NCI-H345 (cell line): ENCODE measurements around the gene TANC1.

ENCODE experiments used
- DNase-seq: peaks from one replicate; lab custom pipeline; 2025; lab: John Stamatoyannopoulos, UW

TANC1 gene

DNA sequence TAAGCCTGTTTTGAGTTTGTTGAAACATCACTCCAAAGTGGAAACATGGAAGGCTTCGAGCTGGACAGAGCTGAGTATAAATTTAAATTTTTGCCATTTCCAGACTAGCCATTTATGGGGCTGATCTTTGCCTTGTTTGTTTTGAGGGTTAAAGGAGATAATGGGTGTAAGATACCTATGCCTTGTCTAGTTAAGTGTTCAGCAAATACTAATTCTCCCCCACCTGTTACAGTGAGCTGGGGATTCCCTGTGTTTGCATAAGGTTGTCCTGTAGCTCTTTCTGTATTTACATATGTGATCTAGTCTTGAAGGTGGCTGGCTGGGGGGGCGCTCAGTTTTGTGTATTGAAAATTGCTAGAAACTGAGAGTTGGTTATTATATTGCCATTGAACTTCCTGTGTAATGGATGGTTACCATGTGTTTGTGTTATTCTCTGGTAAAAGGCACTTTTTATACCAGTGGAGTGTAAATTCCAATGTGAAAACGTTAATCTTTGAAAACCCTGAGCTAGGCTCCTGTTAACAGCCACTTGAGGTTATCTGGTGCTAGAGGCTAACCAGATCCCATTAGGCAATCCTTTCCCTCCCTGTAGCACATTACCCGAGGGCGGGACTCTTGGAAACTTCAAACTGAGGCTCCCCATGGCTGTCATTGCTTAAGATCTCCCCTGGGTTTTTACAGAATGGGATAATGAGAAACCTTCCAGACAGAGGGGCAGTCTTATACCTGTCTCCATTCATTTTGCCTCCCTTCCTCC lies 26.7 kb downstream of the TANC1 start:
- peak; percentile 47 for DNase-seq

DNA sequence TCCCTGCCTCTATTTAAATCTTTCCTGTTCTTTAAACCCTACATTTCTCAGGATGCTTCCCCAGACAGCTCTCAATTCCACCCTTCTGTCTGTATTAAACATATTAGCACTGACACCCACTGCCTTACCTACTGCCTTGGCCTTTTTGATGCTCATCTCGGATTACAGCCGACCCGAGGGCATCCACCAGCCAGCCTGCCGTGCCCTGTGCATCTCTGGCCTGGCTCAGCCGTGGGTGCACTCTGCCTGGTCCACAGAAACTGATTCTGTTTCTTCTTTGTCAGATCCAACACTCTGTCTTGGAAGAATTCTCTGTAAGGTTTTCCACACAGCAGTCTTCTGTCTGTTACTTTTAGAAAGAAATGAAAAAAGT lies 27.2 kb downstream of the TANC1 start:
- no peak for DNase-seq

DNA sequence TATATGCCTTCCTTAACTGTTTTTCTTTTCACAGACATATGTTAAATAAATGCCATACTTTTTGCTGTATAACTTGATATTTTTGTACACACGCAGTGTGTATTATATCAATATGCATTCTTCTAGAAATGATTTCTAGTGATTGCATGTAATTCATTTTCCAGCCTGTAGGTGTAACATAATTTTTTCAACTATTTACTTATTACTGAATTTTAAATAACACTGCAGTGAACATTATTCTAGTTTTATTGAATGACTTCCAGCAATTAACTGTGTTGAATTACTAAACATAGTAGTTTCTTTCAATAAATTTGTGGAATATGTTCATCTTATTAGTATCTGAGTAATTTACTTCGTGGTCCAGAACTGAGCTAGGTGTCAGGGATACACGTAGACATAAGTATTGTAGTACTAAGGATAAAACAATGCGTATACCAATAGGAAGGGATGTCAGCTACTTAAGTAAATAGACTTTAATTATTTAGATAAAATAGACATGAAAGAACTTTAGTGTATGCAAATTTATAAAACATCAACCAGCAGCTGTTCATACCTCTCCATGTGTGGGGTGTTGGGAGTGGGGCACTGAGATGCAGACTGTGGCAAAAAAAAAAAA lies 28.0 kb downstream of the TANC1 start:
- no peak for DNase-seq

DNA sequence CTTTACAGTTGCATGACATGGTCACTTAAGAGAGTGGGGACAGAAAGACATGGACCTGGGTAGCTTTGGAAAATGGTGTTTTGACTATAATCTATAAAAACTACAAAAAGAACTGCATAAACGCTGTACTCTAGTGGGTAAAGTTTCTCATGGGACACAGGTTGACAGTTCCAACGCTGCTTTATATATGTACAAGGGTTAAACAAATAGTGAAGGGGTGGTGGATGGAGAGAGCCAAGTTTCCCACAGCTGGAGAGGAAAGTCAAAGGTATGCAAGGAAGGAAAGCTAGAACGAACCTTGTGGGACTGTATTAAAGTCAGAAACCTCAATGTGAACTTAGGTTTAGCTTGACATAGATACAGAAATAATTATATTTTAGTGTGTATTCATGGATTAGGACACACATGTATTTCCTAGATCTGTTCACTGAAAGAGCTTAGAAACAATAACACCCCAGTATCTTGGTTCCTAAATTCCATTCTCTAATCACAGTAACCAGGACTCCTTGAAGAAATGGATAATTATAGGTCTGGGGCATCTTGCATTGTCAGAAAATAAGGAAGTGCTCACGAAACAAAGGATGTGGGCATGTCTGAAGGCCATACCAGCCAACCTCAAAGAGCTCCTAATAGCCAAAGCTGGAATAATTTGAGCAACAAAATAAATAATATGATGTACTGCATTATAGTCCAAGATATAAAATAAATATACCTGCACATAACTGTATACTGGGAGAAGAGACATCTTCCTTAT lies 28.8 kb downstream of the TANC1 start:
- DNase-seq: no peak

DNA sequence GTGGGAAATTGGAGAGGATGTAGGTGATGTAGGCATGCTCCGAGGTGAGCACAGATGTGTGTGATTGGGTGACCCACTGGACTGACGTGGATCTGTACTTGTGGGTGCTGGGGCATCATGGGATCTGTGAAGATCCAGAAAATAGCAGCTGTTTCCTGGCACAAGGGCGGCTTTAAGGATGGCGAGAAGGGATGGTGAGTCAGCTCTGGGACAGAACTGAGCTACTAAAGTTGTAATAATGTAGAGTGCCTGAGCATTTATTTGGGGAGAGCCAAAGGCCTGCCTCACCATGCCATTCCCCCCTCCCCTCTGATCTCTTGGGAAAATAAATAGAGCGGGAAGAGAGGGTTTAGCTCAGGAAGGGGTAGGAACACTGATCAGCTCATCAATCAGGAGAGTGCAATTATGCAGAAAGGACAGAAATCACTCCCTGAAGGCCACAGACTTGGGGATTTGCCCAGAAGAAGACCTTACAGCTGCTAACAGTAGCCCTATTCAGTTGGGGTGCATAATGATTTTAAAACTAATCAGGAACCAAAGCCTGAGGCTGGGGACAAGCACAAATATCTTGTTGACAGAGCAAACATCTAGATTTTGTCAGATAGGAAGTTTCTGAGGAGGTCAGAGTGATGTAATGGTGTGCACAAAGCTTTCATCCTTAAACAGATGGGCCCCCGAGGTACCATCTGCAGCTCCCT lies 30.3 kb downstream of the TANC1 start:
- no peak for DNase-seq

DNA sequence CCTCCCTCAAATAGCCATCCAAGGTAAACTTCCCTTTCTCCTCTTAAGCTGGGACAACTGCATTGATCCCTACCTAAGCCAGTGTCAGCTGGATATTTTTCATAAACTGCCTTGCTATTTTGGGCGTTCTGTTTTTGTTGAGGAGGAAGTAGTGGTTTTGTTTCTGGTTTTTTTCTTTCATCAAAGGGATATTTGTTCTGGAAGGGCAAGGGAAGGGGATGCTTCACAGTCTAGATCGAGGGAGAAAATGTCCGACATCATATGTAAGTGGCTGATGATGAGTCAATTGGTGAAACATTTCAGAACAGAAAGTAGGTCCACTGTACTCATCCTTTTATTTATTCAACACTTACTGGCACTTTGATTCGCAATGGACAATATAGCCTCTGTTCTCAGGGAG lies 31.0 kb downstream of the TANC1 start:
- DNase-seq: no peak

DNA sequence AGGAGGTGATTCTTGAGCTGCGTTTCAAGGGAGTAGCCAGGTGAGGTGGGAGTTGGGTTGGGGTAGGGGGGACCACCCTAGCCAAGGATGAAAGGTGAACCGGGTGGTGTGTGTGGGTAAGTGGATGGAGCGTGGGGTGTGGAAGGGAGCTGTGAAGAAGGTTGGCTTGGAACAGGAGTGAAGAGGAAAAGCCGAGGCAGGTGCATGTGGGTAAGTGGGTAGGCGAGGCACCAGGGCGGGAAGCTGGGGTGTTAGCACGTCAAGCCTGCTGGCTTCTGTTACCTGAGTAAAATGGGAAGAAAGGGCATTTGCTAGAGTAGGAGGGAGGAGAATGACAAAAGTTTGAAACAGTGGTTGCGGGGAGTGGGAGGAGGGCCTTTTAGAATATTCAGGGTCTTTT lies 31.6 kb downstream of the TANC1 start:
- no peak for DNase-seq

DNA sequence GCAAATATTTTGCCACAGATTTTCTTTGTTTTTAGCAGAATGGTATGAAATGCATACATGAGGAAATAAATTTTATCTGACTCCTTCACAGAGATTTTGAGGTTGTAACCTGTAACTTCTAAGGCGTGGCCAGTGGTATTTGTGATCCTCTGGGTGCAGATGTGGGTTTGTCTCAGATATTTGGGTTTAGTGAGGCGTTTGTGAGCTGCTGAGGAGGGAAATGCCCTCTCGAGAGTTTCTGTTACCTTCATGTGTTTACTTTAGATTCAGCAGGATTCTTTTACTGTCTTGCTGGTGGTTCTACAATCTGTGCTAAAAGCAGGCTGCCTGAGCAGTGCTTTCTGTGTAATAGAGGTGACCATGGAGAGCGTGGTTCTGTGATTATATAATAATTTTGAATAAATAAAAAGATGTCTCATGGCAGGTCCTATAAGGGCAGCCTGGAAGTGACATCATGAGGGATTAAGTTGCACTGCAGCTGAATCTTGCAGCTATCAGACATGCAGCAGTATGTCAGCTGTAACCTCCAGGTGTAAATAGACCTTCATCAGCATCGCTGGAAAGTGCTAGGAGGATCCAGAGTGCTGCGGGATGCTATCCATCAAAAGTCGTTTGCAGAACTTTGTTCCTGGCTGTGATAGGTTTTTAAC lies 34.1 kb downstream of the TANC1 start:
- DNase-seq: no peak

DNA sequence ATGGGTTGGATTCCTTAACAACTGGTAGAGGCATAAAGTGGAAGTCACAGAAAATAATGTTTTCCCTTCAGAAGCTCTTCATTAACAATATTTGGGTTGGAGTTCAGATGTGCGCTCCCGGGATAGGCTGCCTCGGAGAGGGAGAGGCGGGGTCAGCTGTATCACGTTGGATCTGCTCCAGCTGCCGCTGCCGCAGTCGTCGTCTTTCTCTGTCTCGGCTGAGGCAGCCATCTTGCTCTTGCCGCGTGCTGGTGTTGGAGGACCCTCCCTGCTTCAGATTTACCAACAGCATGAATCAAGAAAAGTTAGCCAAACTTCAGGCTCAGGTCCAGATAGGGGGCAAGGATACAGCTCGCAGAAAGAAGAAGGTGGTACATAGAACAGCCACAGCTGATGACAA lies 35.1 kb downstream of the TANC1 start:
- DNase-seq: no peak

DNA sequence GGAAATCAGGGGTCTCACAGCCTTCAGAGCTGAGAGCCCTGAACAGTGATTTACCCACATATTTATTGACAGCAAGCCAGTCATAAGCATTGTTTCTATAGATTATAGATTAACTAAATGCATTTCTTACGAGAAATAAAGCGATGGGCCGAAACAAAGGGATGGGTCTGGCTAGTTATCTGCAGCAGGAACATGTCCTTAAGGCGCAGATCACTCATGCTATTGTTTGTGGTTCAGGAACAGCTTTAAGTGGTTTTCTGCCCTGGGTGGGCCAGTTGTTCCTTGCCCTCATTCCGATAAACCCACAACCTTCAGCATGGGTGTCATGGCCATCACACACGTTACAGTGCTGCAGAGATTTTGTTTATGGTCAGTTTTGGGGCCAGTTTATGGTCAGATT lies 36.4 kb downstream of the TANC1 start:
- no peak for DNase-seq

DNA sequence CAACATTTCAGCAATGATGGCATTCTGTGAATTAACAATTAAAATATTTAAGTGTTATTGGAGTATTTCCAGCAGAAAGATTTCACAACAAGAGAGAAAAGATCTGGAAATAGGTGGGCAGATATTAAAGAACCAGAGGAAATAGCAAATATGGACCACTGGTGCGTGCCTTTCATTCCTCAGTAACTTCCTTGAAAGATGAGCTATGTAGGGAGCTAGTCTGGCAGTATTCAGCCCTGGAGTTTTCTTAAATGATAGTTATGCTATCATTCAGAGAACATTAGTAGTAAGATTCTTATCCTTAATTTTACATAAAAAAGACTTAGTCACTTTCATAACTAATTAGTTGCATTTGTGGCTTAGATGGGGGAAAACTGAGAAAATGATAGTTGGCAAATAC lies 41.5 kb downstream of the TANC1 start:
- DNase-seq: no peak

DNA sequence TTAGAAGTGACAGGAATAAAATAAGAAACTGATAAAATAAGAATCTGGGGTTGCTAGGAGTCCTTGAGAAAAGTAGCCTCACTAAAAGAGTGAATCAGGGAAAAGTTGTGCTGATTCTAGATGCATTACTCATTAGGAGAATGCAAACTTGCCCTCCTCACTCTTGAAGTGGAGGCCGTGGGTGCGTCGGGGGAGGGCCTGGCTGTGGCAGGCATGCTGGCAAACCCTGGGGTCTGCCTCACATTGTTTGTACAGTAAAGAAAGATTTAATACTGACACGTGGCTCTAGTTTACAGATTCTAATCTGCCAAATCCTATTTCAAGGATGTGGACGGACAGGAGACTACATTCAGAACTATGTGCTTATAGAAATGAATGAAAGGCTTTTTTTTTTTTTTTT lies 41.9 kb downstream of the TANC1 start:
- DNase-seq: no peak

DNA sequence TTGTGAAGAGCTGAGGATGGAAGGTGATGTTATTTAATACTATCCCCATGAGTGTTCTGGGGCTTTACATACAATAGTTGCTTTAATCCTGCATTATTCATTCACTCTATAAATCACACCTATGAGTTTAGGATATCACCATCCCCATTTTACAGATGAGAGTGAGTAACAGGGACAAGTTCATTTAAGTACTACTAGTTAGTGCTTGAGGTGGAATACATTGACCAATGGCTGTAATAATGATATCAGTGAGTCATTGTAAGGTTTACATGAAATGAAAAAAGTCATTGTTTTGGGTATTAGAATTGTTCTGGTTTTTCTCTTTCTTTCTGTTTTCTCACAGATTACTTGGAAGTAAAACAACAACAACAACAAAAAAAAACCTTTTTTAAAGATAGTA lies 42.5 kb downstream of the TANC1 start:
- no peak for DNase-seq

DNA sequence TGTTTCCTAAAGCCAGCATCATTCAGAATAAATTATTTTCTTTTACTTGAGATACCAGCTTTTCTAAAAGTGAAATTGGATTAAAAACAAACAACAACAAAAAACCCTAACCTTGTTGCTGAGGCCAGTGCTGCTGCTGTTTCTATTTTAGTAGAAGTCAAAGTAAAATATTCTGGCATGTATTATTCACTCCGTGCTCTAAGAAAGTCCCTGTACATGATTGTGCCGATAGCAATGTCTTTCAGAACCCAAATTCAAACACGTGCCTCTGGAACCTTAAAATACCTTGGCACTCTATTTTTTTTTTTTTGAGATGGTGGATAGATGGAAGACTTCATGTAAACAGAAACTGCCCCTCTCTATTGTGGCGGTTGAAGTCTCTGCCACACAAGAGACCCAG lies 43.7 kb downstream of the TANC1 start:
- no peak for DNase-seq

DNA sequence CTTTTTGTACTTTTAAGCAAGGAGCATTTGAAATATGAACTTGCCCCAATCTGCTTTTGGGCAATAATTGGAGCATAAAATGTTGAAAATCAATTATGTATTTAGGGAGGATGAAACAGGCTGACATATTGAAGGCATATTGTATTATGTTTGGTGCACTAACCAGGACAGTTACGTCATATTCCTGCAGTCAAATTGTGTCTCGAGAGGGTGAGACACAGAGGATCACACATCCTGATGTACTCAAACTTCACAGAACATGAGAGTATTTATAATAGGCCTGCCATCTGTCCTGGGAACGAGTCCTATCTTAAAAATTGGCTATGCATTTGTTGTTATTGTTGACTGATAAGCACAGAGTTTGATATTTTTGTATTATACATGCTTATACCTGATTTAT lies 44.7 kb downstream of the TANC1 start:
- no peak for DNase-seq

DNA sequence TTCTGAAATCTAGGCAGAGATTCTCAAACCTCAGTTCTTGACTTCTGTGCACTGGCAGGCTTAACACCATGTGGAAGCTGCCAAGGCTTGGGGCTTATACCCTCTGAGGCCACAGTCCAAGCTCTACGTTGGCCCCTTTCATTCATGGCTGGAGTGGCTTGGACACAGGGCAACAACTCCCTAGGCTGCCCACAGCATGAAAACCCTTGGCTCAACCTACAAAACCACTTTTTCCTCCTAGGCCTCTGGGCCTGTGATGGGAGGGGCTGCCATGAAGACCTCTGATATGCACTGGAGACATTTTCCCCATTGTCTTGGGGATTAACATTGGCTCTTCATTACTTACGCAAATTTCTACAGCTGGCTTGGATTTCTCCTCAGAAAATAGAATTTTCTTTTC lies 46.7 kb downstream of the TANC1 start:
- no peak for DNase-seq

DNA sequence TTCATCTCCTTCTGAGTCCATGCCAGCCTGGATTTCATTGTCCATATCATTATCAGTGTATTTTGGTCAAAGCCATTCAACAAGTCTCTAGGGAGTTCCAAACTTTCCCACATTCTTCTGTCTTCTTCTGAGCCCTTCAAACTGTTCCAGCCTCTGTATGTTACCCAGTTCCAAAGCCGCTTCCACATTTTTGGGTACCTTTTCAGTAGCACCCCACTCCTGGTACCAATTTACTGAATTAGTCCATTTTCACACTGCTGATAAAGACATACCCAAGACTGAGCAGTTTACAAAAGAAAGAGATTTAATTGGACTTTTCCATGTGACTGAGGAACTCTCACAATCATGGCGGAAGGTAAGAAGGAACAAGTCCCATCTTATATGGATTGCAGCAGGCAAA lies 47.4 kb downstream of the TANC1 start:
- no peak for DNase-seq

DNA sequence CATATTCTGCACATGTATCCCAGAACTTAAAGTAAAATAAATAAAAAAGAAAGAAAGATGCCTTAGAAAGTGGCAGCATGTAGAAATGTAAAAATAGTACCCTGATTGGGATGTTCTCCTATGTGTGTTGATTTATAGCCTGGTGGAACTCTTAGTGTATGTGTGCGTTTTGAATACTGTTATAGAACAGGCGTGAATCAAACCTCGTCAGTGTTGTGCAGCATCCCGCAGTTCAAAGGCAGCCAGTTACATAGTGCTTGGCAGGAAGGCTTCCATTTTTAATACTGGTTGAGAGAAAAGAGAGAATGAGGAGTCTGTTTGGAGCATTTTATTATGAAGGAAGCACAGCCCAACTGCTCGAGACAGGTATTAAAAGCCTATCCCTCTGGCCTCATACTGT lies 49.4 kb downstream of the TANC1 start:
- DNase-seq: no peak

DNA sequence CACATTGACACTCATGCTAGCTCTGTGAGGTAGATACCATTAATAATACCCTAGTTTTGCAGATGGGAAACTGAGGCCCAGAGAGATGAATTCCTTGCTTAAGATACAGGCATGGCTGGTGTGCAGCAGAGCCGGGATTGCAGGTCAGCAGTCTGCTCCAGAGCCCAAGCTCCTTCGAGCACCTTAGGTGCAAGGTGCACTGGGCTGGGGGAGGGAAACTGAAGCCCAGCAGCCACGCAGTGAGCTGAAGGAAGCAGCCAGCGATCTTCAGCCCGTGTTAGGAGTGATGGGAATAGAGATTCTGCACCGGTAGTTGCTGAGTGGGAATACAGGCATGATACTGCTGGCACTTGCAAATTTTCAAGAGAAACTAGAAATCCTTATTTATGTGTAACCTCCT lies 50.6 kb downstream of the TANC1 start:
- DNase-seq: no peak

DNA sequence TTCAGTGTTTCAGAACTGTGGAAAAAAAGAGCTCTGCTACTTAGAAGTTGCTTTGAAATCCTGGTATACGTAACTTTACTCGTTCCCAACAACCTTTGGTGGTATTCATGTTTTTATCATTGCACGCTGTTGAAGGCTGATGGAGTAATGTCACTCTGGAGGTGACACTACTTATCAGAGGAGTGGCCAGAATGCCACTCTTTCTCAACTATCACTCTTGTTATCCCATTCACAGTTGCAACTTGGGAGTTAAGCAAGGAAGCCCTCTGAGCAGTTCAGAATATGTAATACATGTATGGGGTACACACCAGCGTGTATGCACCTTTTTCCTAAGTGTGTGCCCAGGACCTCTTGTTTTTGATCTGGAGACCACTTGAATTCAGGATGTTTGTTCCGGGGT lies 53.6 kb downstream of the TANC1 start:
- no peak for DNase-seq

DNA sequence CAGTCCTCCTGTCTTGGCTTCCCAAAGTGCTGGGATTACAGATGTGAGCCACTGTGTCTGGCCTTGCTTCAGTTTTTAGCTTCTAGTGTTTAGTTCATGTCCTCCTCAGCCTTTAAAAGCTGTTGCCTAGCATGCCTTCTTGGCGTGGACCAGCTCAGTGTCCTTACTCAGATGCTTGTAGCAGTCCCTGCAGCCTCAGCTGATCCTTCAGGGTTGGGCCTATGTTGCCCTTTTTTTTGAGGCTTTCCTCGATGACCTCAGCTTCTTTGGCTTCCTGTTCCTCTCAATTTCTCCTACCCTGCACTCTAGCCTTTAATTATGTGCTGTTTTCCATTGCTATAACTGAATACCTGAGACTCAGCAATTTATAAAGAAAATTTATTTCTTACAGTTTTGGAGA lies 57.7 kb downstream of the TANC1 start:
- DNase-seq: no peak

DNA sequence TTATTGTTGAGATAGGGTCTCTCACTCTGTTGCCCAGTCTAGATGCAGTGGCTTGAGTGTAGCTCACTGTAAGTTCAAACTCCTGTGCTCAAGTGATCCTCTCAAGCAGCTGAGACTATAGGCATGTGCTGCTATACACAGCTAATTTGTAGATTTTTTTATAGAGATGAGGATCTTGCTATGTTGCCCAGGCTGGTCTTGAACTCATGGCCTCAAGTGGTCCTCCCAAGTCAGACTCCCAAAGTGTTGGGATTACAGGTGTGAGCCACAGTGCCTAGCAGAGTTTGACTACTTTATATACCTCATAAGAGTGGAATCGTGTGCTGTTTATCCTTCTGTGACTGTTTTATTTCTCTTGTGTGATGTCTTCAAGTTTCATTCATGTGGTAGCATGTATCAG lies 60.3 kb downstream of the TANC1 start:
- no peak for DNase-seq
